HepG2 (cell line): Measurements from ENCODE around the gene FBXW5. TPM values are rescaled to one million over a fixed set of nuclear protein-coding genes. Genes with fewer than 3 reads are reported as not detected.

Source experiments
- ELF3 ChIP-seq: IDR thresholded peaks from 2 replicates; pipeline ENCODE4 v1.6.1; 2016; ENCODE audit warnings: missing genetic modification reagents, missing compliant biosample characterization
- HIC2 ChIP-seq: sonication (generic); formaldehyde crosslinking; IDR thresholded peaks from 2 replicates; pipeline ENCODE4 v1.9.0; 2022; ENCODE audit warnings: low read depth, missing genetic modification reagents
- MATR3 ChIP-seq: sonication (generic); formaldehyde crosslinking; IDR thresholded peaks from 2 replicates; pipeline ENCODE4 v1.4.0; 2020; ENCODE audit warnings: missing genetic modification reagents
- MXI1 ChIP-seq: IDR thresholded peaks from 3 replicates; pipeline ENCODE4 v1.6.1; 2012; ENCODE audit warnings: low read depth, low read length, inconsistent platforms, borderline replicate concordance
- REL ChIP-seq: sonication (generic); formaldehyde crosslinking; conservative IDR thresholded peaks from 2 replicates; pipeline ENCODE4 v1.8.0; 2022; ENCODE audit warnings: mild to moderate bottlenecking, missing genetic modification reagents, moderate library complexity
- RELA ChIP-seq: sonication (generic); formaldehyde crosslinking; IDR thresholded peaks from 2 replicates; pipeline ENCODE4 v1.4.0; 2020; ENCODE audit warnings: missing genetic modification reagents
- TFAP4 ChIP-seq: sonication (generic); IDR thresholded peaks from 2 replicates; pipeline ENCODE4 v1.6.1; 2016; ENCODE audit warnings: low read depth, borderline replicate concordance
- USF2 ChIP-seq, 2 experiments: sonication (generic) in 1 of 2; formaldehyde crosslinking in 1 of 2; IDR thresholded peaks; 2 replicates each; pipeline versions ENCODE4 v1.5.1 to v1.6.1; 2011 to 2020; ENCODE audit warnings: borderline replicate concordance in 1 of 2, low read depth in 1 of 2, low read length in 1 of 2, mild to moderate bottlenecking in 1 of 2, missing genetic modification reagents in 1 of 2, moderate library complexity in 1 of 2
- ZBTB1 ChIP-seq: sonication (generic); formaldehyde crosslinking; IDR thresholded peaks from 2 replicates; pipeline ENCODE4 v1.4.0; 2020; ENCODE audit warnings: missing genetic modification reagents, borderline replicate concordance
- ZBTB20 ChIP-seq: sonication (generic); formaldehyde crosslinking; IDR thresholded peaks from 2 replicates; pipeline ENCODE4 v1.8.1; 2023; ENCODE audit warnings: missing genetic modification reagents, low read depth, mild to moderate bottlenecking, borderline replicate concordance
- ZNF674 ChIP-seq: sonication (generic); formaldehyde crosslinking; IDR thresholded peaks from 2 replicates; pipeline ENCODE4 v1.5.0; 2020; ENCODE audit warnings: low read depth, mild to moderate bottlenecking, missing genetic modification reagents
- ZNF768 ChIP-seq: sonication (generic); formaldehyde crosslinking; IDR thresholded peaks from 2 replicates; pipeline ENCODE4 v1.4.0; 2020; ENCODE audit warnings: missing genetic modification reagents
- ZSCAN25 ChIP-seq: sonication (generic); formaldehyde crosslinking; IDR thresholded peaks from 2 replicates; pipeline ENCODE4 v1.8.0; 2022; ENCODE audit warnings: mild to moderate bottlenecking, missing genetic modification reagents
- polyA plus RNA-seq, 8 experiments: library from polyadenylated mRNA; depleted of rRNA in 3 of 8; stranded (reverse) in 7 of 8; unstranded in 1 of 8; fragments of >200 nt; fragmentation: Illumina TruSeq in 4 of 8; extraction: Trizol in 4 of 8; gene quantifications; 2 replicates each; pipeline versions ENCODE4 v1.2.1 to v1.2.3, GENCODE V29; 2011 to 2016; ENCODE audit warnings: low read depth in 4 of 8, missing spikeins in 1 of 8, mixed read lengths in 1 of 8; ENCODE audit not compliant: insufficient read depth in 1 of 8
- total RNA-seq, 5 experiments: library from RNA; depleted of rRNA; stranded (reverse); fragments of >200 nt; fragmentation: Illumina TruSeq; extraction: Trizol; gene quantifications; 2 replicates each; pipeline ENCODE4 v1.2.3, GENCODE V29; 2016; ENCODE audit warnings: low read depth in 1 of 5
- TF ChIP-seq, protein P1 (sequence below): sonication (generic); formaldehyde crosslinking; IDR thresholded peaks from 2 replicates; pipeline ENCODE4 v1.4.0; 2020; ENCODE audit warnings: missing genetic modification reagents, borderline replicate concordance
- TF ChIP-seq, protein P2 (sequence below): sonication (generic); formaldehyde crosslinking; conservative IDR thresholded peaks from 2 replicates; pipeline ENCODE4 v1.4.0; 2020; ENCODE audit warnings: missing genetic modification reagents
- TF ChIP-seq, protein P3 (sequence below): IDR thresholded peaks from 2 replicates; pipeline ENCODE4 v1.6.1; 2016

Gene FBXW5
- total and polyA plus RNA-seq, 2 of the 13 experiments (the other 11 are each of a cell fraction or from before 2014, with no cell fraction given) = 52.0 to 60.4 TPM

DNA sequence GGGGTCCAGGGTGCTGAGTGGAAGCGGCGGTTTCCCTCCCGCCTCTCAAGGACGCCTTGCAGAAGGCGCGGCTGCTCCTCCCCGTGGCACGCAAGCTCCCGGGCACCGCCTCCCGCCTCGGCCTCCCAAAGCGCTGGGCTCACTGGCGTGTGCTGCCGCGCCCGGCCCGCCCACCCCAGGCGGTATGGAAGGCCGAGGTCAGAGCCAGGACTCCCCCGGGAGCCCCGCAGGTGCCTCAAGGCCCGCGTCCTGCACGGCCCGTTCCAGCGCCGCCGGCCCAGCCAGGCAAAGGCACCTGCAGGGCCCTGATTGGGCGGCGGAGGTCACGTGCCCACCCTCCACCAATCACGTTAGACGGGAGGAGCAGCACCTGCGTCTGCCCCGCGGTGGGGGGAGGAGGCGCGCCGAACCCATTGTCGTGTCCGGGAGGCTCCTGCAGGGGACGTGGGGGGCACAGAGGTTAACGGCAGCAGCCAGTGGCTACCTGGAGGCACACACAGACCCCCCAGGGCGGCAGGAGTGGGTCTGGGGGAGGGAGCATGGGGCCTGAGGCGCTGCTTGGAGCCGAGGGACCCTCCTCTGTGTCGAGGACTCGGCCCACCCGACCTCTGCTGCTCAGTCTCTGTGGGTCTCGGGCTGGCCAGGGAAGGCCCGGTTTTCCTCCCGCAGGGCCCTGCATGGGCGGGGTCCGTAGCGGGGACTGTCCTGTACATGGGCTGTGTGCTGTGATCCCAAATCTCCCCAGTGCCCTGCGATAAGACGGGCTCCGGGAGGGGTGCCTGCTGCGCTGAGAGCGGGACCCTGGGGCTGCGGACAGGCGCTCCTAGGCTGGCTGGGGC is 5.5 kb upstream of the FBXW5 start (continued):
- TF ChIP-seq HIC2 (CRISPR knock-in tag) (peak; percentile 66; the same call in 1 of the 2 replicates), REL (CRISPR knock-in tag) (0 out of 2 replicates have a peak, but pooled peaks have one; percentile 49), ZSCAN25 (CRISPR knock-in tag) (no peak), ZNF768 (CRISPR knock-in tag) (peak; percentile 26; the same call in 1 of the 2 replicates), ZBTB20 (peak; percentile 54; the same call in 1 of the 2 replicates), MXI1 (no peak), MATR3 (CRISPR knock-in tag) (no peak), ZNF674 (no peak), RELA (CRISPR knock-in tag) (no peak), ELF3 (CRISPR knock-in tag) (no peak), USF2 (IDR thresholded peaks at IDR 0.05; ENCODE audit: low read depth, low read length) (peak; percentile 94), USF2 (CRISPR knock-in tag; IDR thresholded peaks at IDR 0.05; ENCODE audit: borderline replicate concordance) (peak; percentile 98; the same call in 1 of the 2 replicates), TFAP4 (no peak), ZBTB1 (0 out of 2 replicates have a peak, but pooled peaks have one; percentile 33)
- TF ChIP-seq, protein P1, sequence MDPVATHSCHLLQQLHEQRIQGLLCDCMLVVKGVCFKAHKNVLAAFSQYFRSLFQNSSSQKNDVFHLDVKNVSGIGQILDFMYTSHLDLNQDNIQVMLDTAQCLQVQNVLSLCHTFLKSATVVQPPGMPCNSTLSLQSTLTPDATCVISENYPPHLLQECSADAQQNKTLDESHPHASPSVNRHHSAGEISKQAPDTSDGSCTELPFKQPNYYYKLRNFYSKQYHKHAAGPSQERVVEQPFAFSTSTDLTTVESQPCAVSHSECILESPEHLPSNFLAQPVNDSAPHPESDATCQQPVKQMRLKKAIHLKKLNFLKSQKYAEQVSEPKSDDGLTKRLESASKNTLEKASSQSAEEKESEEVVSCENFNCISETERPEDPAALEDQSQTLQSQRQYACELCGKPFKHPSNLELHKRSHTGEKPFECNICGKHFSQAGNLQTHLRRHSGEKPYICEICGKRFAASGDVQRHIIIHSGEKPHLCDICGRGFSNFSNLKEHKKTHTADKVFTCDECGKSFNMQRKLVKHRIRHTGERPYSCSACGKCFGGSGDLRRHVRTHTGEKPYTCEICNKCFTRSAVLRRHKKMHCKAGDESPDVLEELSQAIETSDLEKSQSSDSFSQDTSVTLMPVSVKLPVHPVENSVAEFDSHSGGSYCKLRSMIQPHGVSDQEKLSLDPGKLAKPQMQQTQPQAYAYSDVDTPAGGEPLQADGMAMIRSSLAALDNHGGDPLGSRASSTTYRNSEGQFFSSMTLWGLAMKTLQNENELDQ = no peak
- TF ChIP-seq, protein P2, sequence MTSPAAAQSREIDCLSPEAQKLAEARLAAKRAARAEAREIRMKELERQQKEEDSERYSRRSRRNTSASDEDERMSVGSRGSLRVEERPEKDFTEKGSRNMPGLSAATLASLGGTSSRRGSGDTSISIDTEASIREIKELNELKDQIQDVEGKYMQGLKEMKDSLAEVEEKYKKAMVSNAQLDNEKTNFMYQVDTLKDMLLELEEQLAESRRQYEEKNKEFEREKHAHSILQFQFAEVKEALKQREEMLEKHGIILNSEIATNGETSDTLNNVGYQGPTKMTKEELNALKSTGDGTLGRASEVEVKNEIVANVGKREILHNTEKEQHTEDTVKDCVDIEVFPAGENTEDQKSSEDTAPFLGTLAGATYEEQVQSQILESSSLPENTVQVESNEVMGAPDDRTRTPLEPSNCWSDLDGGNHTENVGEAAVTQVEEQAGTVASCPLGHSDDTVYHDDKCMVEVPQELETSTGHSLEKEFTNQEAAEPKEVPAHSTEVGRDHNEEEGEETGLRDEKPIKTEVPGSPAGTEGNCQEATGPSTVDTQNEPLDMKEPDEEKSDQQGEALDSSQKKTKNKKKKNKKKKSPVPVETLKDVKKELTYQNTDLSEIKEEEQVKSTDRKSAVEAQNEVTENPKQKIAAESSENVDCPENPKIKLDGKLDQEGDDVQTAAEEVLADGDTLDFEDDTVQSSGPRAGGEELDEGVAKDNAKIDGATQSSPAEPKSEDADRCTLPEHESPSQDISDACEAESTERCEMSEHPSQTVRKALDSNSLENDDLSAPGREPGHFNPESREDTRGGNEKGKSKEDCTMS (CRISPR knock-in tag) = no peak
- TF ChIP-seq, protein P3, sequence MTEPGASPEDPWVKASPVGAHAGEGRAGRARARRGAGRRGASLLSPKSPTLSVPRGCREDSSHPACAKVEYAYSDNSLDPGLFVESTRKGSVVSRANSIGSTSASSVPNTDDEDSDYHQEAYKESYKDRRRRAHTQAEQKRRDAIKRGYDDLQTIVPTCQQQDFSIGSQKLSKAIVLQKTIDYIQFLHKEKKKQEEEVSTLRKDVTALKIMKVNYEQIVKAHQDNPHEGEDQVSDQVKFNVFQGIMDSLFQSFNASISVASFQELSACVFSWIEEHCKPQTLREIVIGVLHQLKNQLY = no peak
